ENCODE measurements around the gene GBGT1. TPM values are rescaled to one million over a fixed set of nuclear protein-coding genes. Genes with fewer than 3 reads are reported as not detected.

GBGT1 gene
- total and polyA plus RNA-seq, 10 donors, result 9.2 to 52.8 (median 30.7) TPM

GRCh38 chr9:133107961-133108793 is 55.5 kb downstream of the GBGT1 start:
- intact Hi-C loops (cut with DNase I; ENCODE audit: low total_unique reads), result no loop called here
- WGBS, 5 donors, result 91 to 98% (median 97%) methylated on average over 15 to 18 of the region's 18 CpGs
- DNase-seq, result peak; percentile 48

GRCh38 chr9:133107245-133107722 is 56.4 kb downstream of the GBGT1 start:
- H3K9me3 ChIP-seq, result no peaks in the 10 kb centered on the region
- peaks cover 14 to 98% (median 86%) of the 10 kb centered on the region in 6 donors for H3K36me3 ChIP-seq
- intact Hi-C loops (cut with DNase I; ENCODE audit: low total_unique reads), result no loop called here
- no peak for TF ChIP-seq POLR2AphosphoS5 (IDR thresholded peaks at IDR 0.05)
- no peak for TF ChIP-seq CTCF (IDR thresholded peaks at IDR 0.05 in 8 of 11, conservative IDR thresholded peaks at IDR 0.05 in 3 of 11)
- TF ChIP-seq POLR2A (IDR thresholded peaks at IDR 0.05), result no peak
- peaks cover under 1 to 26% (median 13%) of the 10 kb centered on the region in 6 donors for H3K4me1 ChIP-seq
- 88 to 96% (median 92%) methylated on average over 5 to 13 of the region's 13 CpGs for WGBS, 5 donors
- DNase-seq, result peak; percentile 47
- no peak overlapping the region for H3K4me3 ChIP-seq
- no peak overlapping the region for H3K27ac ChIP-seq
- no peaks in the 10 kb centered on the region for H3K27me3 ChIP-seq (replicated peaks in 1 of 7)

More at GRCh38 chr9:133107961-133108793, 55.5 kb downstream of the GBGT1 start:
- H3K4me3 ChIP-seq, result no peak overlapping the region
- peaks cover 10 to 34% (median 21%) of the 10 kb centered on the region in 6 donors for H3K4me1 ChIP-seq
- no peak overlapping the region for H3K27ac ChIP-seq
- no peaks in the 10 kb centered on the region for H3K27me3 ChIP-seq (replicated peaks in 1 of 7)
- H3K9me3 ChIP-seq, result no peaks in the 10 kb centered on the region
- TF ChIP-seq POLR2AphosphoS5 (IDR thresholded peaks at IDR 0.05), result peak in 1 of 3 donors; percentile 30
- no peak for TF ChIP-seq POLR2A (IDR thresholded peaks at IDR 0.05)
- peaks cover 14 to 89% (median 78%) of the 10 kb centered on the region in 6 donors for H3K36me3 ChIP-seq

- Histone ChIP-seq H3K27me3 (replicated peaks in 1 of 7) (no peaks in the 10 kb centered on the region), H3K27ac (no peak overlapping the region), H3K9me3 (no peaks in the 10 kb centered on the region), H3K4me3 (no peak overlapping the region), H3K4me1 (peaks cover 0 to 20% (median 7%) of the 10 kb centered on the region in 6 donors), H3K36me3 (peaks cover 14 to 99% (median 91%) of the 10 kb centered on the region in 6 donors)
- intact Hi-C loops (cut with DNase I; ENCODE audit: low total_unique reads), result no loop called here
- no peak for TF ChIP-seq POLR2A (IDR thresholded peaks at IDR 0.05)
- no peak for TF ChIP-seq POLR2AphosphoS5 (IDR thresholded peaks at IDR 0.05)
- TF ChIP-seq CTCF (IDR thresholded peaks at IDR 0.05 in 8 of 11, conservative IDR thresholded peaks at IDR 0.05 in 3 of 11), result no peak
- WGBS, 5 donors, result 79 to 96% (median 92%) methylated on average over 10 to 17 of the region's 17 CpGs
- peak; percentile 70 for DNase-seq
These were observed 57.0 kb downstream of the GBGT1 start for GRCh38 chr9:133106511-133107244.

GRCh38 chr9:133105461-133105770 is 58.3 kb downstream of the GBGT1 start:
- 71 to 93% (median 92%) methylated on average over 1 to 7 of the region's 7 CpGs for WGBS, 5 donors
- H3K36me3 ChIP-seq, result peaks cover 14 to 99% (median 95%) of the 10 kb centered on the region in 6 donors
- H3K9me3 ChIP-seq, result no peaks in the 10 kb centered on the region
- TF ChIP-seq POLR2A (IDR thresholded peaks at IDR 0.05) (no peak), POLR2AphosphoS5 (IDR thresholded peaks at IDR 0.05) (no peak), CTCF (IDR thresholded peaks at IDR 0.05 in 8 of 11, conservative IDR thresholded peaks at IDR 0.05 in 3 of 11) (no peak)
- no peak overlapping the region for H3K4me3 ChIP-seq
- DNase-seq, result peak; percentile 66
- no peak overlapping the region for H3K27ac ChIP-seq
- intact Hi-C loops (cut with DNase I; ENCODE audit: low total_unique reads), result no loop called here
- H3K4me1 ChIP-seq, result peaks cover 0 to 14% (median 6%) of the 10 kb centered on the region in 6 donors
- H3K27me3 ChIP-seq (replicated peaks in 1 of 7), result no peaks in the 10 kb centered on the region

Data from spleen (tissue), 11 donors.